Fibroblast of the conjunctiva (primary cell): ENCODE results near the gene CEP57.
"Not testable (repeated sequence)": the region's sequence is repeated elsewhere in the genome, so short reads cannot be mapped to it uniquely, and the experiment has no call there.

Experiments
- DNase-seq: peaks from one replicate; pipeline ENCODE4 v3.0.0-alpha.2; 2010; ENCODE audit warnings: low read depth

The CEP57 gene

GRCh38 chr11:95799546-95799945 is 9.2 kb downstream of the CEP57 start:
- DNase-seq, result no peak

GRCh38 chr11:95800438-95800837 is 10.1 kb downstream of the CEP57 start:
- DNase-seq, result no peak

- DNase-seq, result no peak
These were observed 12.5 kb downstream of the CEP57 start for GRCh38 chr11:95802806-95803205.

- DNase-seq, result no peak
These were observed 13.7 kb downstream of the CEP57 start for GRCh38 chr11:95803973-95804372.

GRCh38 chr11:95805869-95806268 is 15.6 kb downstream of the CEP57 start:
- DNase-seq, result no peak

- not testable (repeated sequence) for DNase-seq
These were observed 16.2 kb downstream of the CEP57 start for GRCh38 chr11:95806464-95806863.

GRCh38 chr11:95811052-95811451 is 20.8 kb downstream of the CEP57 start:
- DNase-seq, result not testable (repeated sequence)

GRCh38 chr11:95816037-95816436 is 25.7 kb downstream of the CEP57 start:
- DNase-seq, result no peak

- no peak for DNase-seq
These were observed 31.3 kb downstream of the CEP57 start for GRCh38 chr11:95821640-95822039.

GRCh38 chr11:95827696-95828095 is 37.4 kb downstream of the CEP57 start:
- DNase-seq, result no peak

GRCh38 chr11:95829580-95830259 is 39.4 kb downstream of the CEP57 start:
- DNase-seq, result no peak

GRCh38 chr11:95831198-95831883 is 41.0 kb downstream of the CEP57 start:
- peak; percentile 49 for DNase-seq

- DNase-seq, result no peak
These were observed 42.5 kb downstream of the CEP57 start for GRCh38 chr11:95832763-95833162.

GRCh38 chr11:95833378-95833777 is 43.1 kb downstream of the CEP57 start:
- DNase-seq, result no peak

GRCh38 chr11:95835351-95835750 is 45.1 kb downstream of the CEP57 start:
- no peak for DNase-seq

GRCh38 chr11:95835768-95836488 is 45.6 kb downstream of the CEP57 start:
- peak; percentile 76 for DNase-seq

- no peak for DNase-seq
These were observed 54.9 kb downstream of the CEP57 start for GRCh38 chr11:95845167-95845566.

GRCh38 chr11:95849087-95849825 is 59.0 kb downstream of the CEP57 start:
- peak; percentile 64 for DNase-seq

GRCh38 chr11:95850137-95850536 is 59.8 kb downstream of the CEP57 start:
- no peak for DNase-seq

- no peak for DNase-seq
These were observed 62.8 kb downstream of the CEP57 start for GRCh38 chr11:95853138-95853537.

GRCh38 chr11:95853862-95854261 is 63.6 kb downstream of the CEP57 start:
- DNase-seq, result no peak

- DNase-seq, result not testable (repeated sequence)
These were observed 64.1 kb downstream of the CEP57 start for GRCh38 chr11:95854362-95854761.
